CD14-positive monocyte (primary cell): ENCODE measurements around the gene MDN1. TPM values are rescaled to one million over a fixed set of nuclear protein-coding genes. Genes with fewer than 3 reads are reported as not detected.

Source experiments
- DNase-seq, 3 donors: peaks; one replicate each; pipeline ENCODE4 v3.0.0-alpha.2; 2011 to 2022
- H2AFZ ChIP-seq: 2 replicates; pipeline ENCODE4 v1.6.0; 2012; ENCODE audit warnings: mild to moderate bottlenecking, low read depth, low read length, inconsistent platforms; ENCODE audit not compliant: insufficient read depth, poor library complexity, severe bottlenecking
- H3K27ac ChIP-seq, 2 donors: 1 replicate in 1 of 2; 2 replicates in 1 of 2; pipeline ENCODE4 v1.5.1; 2012 to 2013; ENCODE audit warnings: low read length in 2 of 2, control low read depth in 1 of 2, inconsistent platforms in 1 of 2, low read depth in 1 of 2, mild to moderate bottlenecking in 1 of 2
- H3K27me3 ChIP-seq, 2 donors: one replicate each; pipeline versions ENCODE4 v1.6.0 to v1.6.1; 2011 to 2013; ENCODE audit warnings: low read length in 2 of 2; ENCODE audit not compliant: control insufficient read depth in 2 of 2, insufficient read depth in 2 of 2
- H3K36me3 ChIP-seq, 2 donors: replicated peaks in 1 of 2; 1 replicate in 1 of 2; 2 replicates in 1 of 2; pipeline versions ENCODE4 v1.5.1 to v1.6.1; 2012 to 2013; ENCODE audit warnings: low read length in 2 of 2, control low read depth in 1 of 2, inconsistent platforms in 1 of 2, mild to moderate bottlenecking in 1 of 2; ENCODE audit not compliant: insufficient read depth in 2 of 2, control insufficient read depth in 1 of 2
- H3K4me1 ChIP-seq, 2 donors: 1 replicate in 1 of 2; 2 replicates in 1 of 2; pipeline versions ENCODE4 v1.5.1 to v1.6.1; 2012 to 2013; ENCODE audit warnings: low read length in 2 of 2, control low read depth in 1 of 2, inconsistent platforms in 1 of 2, mild to moderate bottlenecking in 1 of 2, moderate library complexity in 1 of 2; ENCODE audit not compliant: insufficient read depth in 2 of 2, control insufficient read depth in 1 of 2
- H3K4me2 ChIP-seq: replicated peaks from 2 replicates; pipeline ENCODE3; 2012; ENCODE audit warnings: low read length, moderate library complexity, mild to moderate bottlenecking; ENCODE audit not compliant: poor library complexity, severe bottlenecking; ENCODE audit errors: extremely low read depth
- H3K4me3 ChIP-seq, 3 experiments: fragments of 200-600 bp in 1 of 3; sonication (generic) in 1 of 3; replicated peaks in 1 of 3; 1 replicate in 2 of 3; 2 replicates in 1 of 3; pipeline ENCODE4 v1.5.1; 2011 to 2013; ENCODE audit warnings: low read length in 3 of 3, mild to moderate bottlenecking in 3 of 3, control low read depth in 2 of 3, low read depth in 2 of 3, inconsistent platforms in 1 of 3, moderate library complexity in 1 of 3
- H3K79me2 ChIP-seq: 2 replicates; pipeline ENCODE4 v1.6.0; 2012; ENCODE audit warnings: mild to moderate bottlenecking, control low read depth, inconsistent platforms, low read length, moderate library complexity; ENCODE audit not compliant: insufficient read depth
- H3K9ac ChIP-seq: 2 replicates; pipeline ENCODE4 v1.6.0; 2017; ENCODE audit warnings: low read length, mild to moderate bottlenecking; ENCODE audit not compliant: insufficient read depth, poor library complexity, severe bottlenecking
- H3K9me3 ChIP-seq, 2 donors: replicated peaks in 1 of 2; 1 replicate in 1 of 2; 2 replicates in 1 of 2; pipeline versions ENCODE4 v1.5.1 to v1.6.1; 2012 to 2013; ENCODE audit warnings: low read length in 2 of 2, control low read depth in 1 of 2; ENCODE audit not compliant: control insufficient read depth in 1 of 2, insufficient read depth in 1 of 2
- H4K20me1 ChIP-seq: 2 replicates; pipeline ENCODE4 v1.6.0; 2012; ENCODE audit warnings: mild to moderate bottlenecking, low read length, control low read depth, moderate library complexity; ENCODE audit not compliant: insufficient read depth
- H3K27ac Mint-ChIP-seq, 7 donors: one replicate each; pipeline ENCODE4 v1.8.0; 2020; ENCODE audit warnings: mild to moderate bottlenecking in 7 of 7, mixed read lengths in 7 of 7, moderate library complexity in 6 of 7, inconsistent platforms in 2 of 7
- H3K27me3 Mint-ChIP-seq, 3 donors: one replicate each; pipeline ENCODE4 v1.8.0; 2021 to 2022; ENCODE audit warnings: low read depth in 3 of 3, mild to moderate bottlenecking in 3 of 3, mixed read lengths in 3 of 3, moderate library complexity in 3 of 3, inconsistent platforms in 1 of 3
- H3K36me3 Mint-ChIP-seq, 2 donors: one replicate each; pipeline ENCODE4 v1.8.0; 2020; ENCODE audit warnings: mixed read lengths in 2 of 2, inconsistent platforms in 1 of 2, mild to moderate bottlenecking in 1 of 2
- H3K4me1 Mint-ChIP-seq: one replicate; pipeline ENCODE4 v1.8.0; 2020; ENCODE audit warnings: mild to moderate bottlenecking, mixed read lengths
- H3K4me3 Mint-ChIP-seq, 2 donors: one replicate each; pipeline ENCODE4 v1.8.0; 2020; ENCODE audit warnings: mild to moderate bottlenecking in 2 of 2, mixed read lengths in 2 of 2, moderate library complexity in 1 of 2
- H3K9me3 Mint-ChIP-seq, 7 donors: one replicate each; pipeline ENCODE4 v1.8.0; 2020 to 2022; ENCODE audit warnings: mixed read lengths in 7 of 7, mild to moderate bottlenecking in 6 of 7, moderate library complexity in 6 of 7, inconsistent platforms in 2 of 7
- CTCF ChIP-seq: fragments of 200-600 bp; IDR thresholded peaks from one replicate; pipeline ENCODE4 v1.8.0; 2022; ENCODE audit warnings: antibody characterized with exemption, mild to moderate bottlenecking
- WGBS: methylation state at CpG from one replicate; pipeline ENCODE4 v1.1.5; 2013; ENCODE audit warnings: missing lambda C conversion rate; ENCODE audit not compliant: insufficient coverage; 5-methylcytosine and 5-hydroxymethylcytosine counted together
- intact Hi-C, 2 donors: fragments of 100-400 bp; cut with micrococcal nuclease; formaldehyde crosslinking; loops; one replicate each; pipeline versions ENCODE4 v1.15.0 to v1.15.1; 2023
- polyA plus RNA-seq, 3 donors: library from polyadenylated mRNA; depleted of rRNA in 1 of 3; unstranded in 2 of 3; stranded (reverse) in 1 of 3; fragments of 300-500 nt in 2 of 3; fragments of >200 nt in 1 of 3; fragmentation: Illumina TruSeq in 2 of 3; gene quantifications; 1 replicate in 2 of 3; 2 replicates in 1 of 3; pipeline ENCODE4 v1.2.3, GENCODE V29; 2012 to 2021

The MDN1 gene
- polyA plus RNA-seq, 3 donors, result 0.61 to 6.6 (median 1.8) TPM

GRCh38 chr6:89640804-89641203 is 178.8 kb downstream of the MDN1 start:
- Histone ChIP-seq H3K4me1 (peaks cover 14 to 16% of the 10 kb centered on the region in 2 donors), H3K36me3 (peaks cover 27 to 51% of the 10 kb centered on the region in 2 donors), H3K4me2 (no peak overlapping the region), H3K4me3 (no peak overlapping the region), H4K20me1 (no peaks in the 10 kb centered on the region), H3K9ac (no peak overlapping the region), H3K79me2 (peaks cover 8% of the 10 kb centered on the region), H3K27ac (no peak overlapping the region), H3K27me3 (no peaks in the 10 kb centered on the region), H2AFZ (no peak overlapping the region), H3K9me3 (no peaks in the 10 kb centered on the region)
- no peak for TF ChIP-seq CTCF
- peaks cover 36 to 37% of the 10 kb centered on the region in 2 donors for H3K36me3 Mint-ChIP-seq
- whole genome bisulfite sequencing, result no CpG with 5 or more reads among the region's 4 CpGs
- DNase-seq, result no peak
- H3K27ac Mint-ChIP-seq, result no peak overlapping the region
- H3K4me3 Mint-ChIP-seq, result no peak overlapping the region
- intact Hi-C loops, result no loop called here
- peaks cover 0 to 3% (median 0%) of the 10 kb centered on the region in 7 donors for H3K9me3 Mint-ChIP-seq
- peaks cover 18% of the 10 kb centered on the region for H3K4me1 Mint-ChIP-seq
- no peaks in the 10 kb centered on the region for H3K27me3 Mint-ChIP-seq

- no peaks in the 10 kb centered on the region for H3K27me3 ChIP-seq
- TF ChIP-seq CTCF, result no peak
- Mint-ChIP-seq H3K4me3 (peak within 1 kb of the TSS; percentile 92 to 94), H3K4me1 (peaks cover 21% of the 10 kb centered on the region), H3K36me3 (peaks cover 30 to 37% of the 10 kb centered on the region in 2 donors), H3K9me3 (peaks cover 0 to 3% (median 0%) of the 10 kb centered on the region in 7 donors), H3K27me3 (no peaks in the 10 kb centered on the region), H3K27ac (peak within 1 kb of the TSS; percentile 96 to 98 (median 98))
- H4K20me1 ChIP-seq, result no peaks in the 10 kb centered on the region
- H3K9me3 ChIP-seq, result no peaks in the 10 kb centered on the region
- peak within 1 kb of the TSS; percentile 57 to 91 (median 84) for H3K4me3 ChIP-seq
- peak within 1 kb of the TSS; percentile 78 to 98 for H3K27ac ChIP-seq
- H3K9ac ChIP-seq, result peak within 1 kb of the TSS; percentile 90
- DNase-seq, result peak; percentile 91 to 93 (median 92)
- WGBS, result 3% methylated on average over 58 of the region's 58 CpGs
- peak within 1 kb of the TSS; percentile 84 for H3K4me2 ChIP-seq
- H3K36me3 ChIP-seq, result peaks cover 18 to 45% of the 10 kb centered on the region in 2 donors
- peaks cover 8% of the 10 kb centered on the region for H3K79me2 ChIP-seq
- intact Hi-C loops, result loop anchor here in 1 of 2 donors (10.0 kb wide), 2 partner anchors 284 to 674 kb away; partner anchors contain the start of genes RNGTT and UBE2J1
- peak within 1 kb of the TSS; percentile 86 for H2AFZ ChIP-seq
- peaks cover 14 to 16% of the 10 kb centered on the region in 2 donors for H3K4me1 ChIP-seq
Measured at GRCh38 chr6:89638320-89639195, 181.0 kb downstream of the MDN1 start, which contains the start of gene LYRM2. Gene LYRM2, minus strand, starts transcription at chr6:89638747. Its CDS starts 31 bp downstream, at chr6:89638716.
